Measurements from ENCODE around the gene ZBTB9. TPM values are rescaled to one million over a fixed set of nuclear protein-coding genes. Genes with fewer than 3 reads are reported as not detected.

Gene ZBTB9
- total RNA-seq, 1 experiment from 2014 or later, result 14.2 TPM

DNA sequence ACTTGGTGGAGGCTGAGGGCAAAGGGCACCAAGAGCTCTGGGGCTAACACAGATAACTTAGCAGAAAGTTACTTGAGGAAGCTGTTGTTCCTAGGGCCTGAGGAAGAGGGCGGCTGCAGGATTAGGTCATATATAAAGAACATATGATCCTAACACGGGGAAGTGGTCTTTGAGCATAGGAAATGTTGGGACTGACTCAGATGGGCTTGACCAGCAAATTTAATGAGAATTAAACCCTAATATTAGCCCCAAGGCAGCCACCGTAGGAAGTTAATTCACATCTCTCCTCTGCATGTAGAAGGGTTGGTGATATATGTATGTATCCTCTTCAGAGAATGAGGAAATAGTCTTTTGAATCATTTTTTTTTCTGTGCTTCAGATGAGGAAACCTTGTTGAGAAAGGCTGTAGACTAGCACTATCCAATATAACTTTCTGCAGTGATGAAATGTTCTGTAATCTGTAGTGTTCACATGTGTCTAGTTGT is 9.2 kb upstream of the ZBTB9 start:
- POLR2A ChIA-PET, result no interaction called here
- ATAC-seq (no peak), DNase-seq (ENCODE audit: low read depth, low spot score) (no peak)
- TF ChIP-seq FOSL1 (IDR thresholded peaks at IDR 0.05; ENCODE audit: low read depth), result no peak
- TF ChIP-seq SRF (IDR thresholded peaks at IDR 0.05; ENCODE audit: low read depth), result no peak
- no peaks in the 10 kb centered on the region for H3K79me2 ChIP-seq (ENCODE audit: insufficient read depth, low read length)
- no peak overlapping the region for H2AFZ ChIP-seq (ENCODE audit: low read depth, low read length, poor library complexity, severe bottlenecking)
- RAD21 ChIA-PET (ENCODE audit: low non-redundant PET in 1 of 2, low total read pairs in 2 of 2, uncharacterized antibody in 2 of 2, unreplicated experiment in 2 of 2), result no interaction called here
- no peaks in the 10 kb centered on the region for H3K27me3 ChIP-seq (ENCODE audit: insufficient read depth, low read length)
- CTCF ChIA-PET, result no interaction called here
- H4K20me1 ChIP-seq (ENCODE audit: insufficient read depth), result no peaks in the 10 kb centered on the region
- H3K4me1 ChIP-seq (ENCODE audit: control insufficient read depth in 1 of 2, insufficient read depth in 2 of 2, low read length in 2 of 2), result peaks cover 0 to 2% of the 10 kb centered on the region in 2 experiments; a peak in 2 of 4 replicates
- H3K4me2 ChIP-seq (ENCODE audit: low read length), result no peak overlapping the region
- no peaks in the 10 kb centered on the region for H3K9me3 ChIP-seq (ENCODE audit: control insufficient read depth in 1 of 2, insufficient read depth in 1 of 2, low read depth in 1 of 2, low read length in 2 of 2)
- no peak overlapping the region for H3K4me3 ChIP-seq (replicated peaks in 1 of 2; ENCODE audit: low read depth in 1 of 2, low read length in 2 of 2)
- intact Hi-C loops (cut with micrococcal nuclease), result no loop called here
- H3K27ac ChIP-seq (ENCODE audit: low read depth, low read length), result no peak overlapping the region
- no peaks in the 10 kb centered on the region; a peak in 1 of 4 replicates for H3K36me3 ChIP-seq (ENCODE audit: control insufficient read depth in 1 of 2, insufficient read depth in 2 of 2, low read length in 2 of 2)
- no TSS peak for BruUV-seq (replicated peaks)
- no peak overlapping the region for H3K9ac ChIP-seq (ENCODE audit: low read length)
- no peaks in the 10 kb centered on the region for H3K9me2 ChIP-seq (ENCODE audit: insufficient read depth)

DNA sequence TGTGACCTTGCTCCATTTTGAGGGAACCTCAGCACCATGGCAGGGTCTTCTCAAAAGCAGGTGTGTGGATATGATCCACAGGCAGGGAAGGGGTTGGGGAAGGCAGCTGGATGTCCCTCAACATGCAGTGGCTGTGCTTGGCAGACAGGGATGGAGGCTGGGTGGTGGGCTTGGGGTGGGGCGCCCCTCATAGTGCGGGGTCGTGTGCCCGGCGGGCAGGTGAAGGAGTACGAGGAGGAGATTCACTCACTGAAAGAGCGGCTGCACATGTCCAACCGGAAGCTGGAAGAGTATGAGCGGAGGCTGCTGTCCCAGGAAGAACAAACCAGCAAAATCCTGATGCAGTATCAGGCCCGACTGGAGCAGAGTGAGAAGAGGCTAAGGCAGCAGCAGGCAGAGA is 8.0 kb upstream of the ZBTB9 start:
- DNase-seq (ENCODE audit: low read depth, low spot score) (no peak), ATAC-seq (no peak)
- RAD21 ChIA-PET (ENCODE audit: low non-redundant PET in 1 of 2, low total read pairs in 2 of 2, uncharacterized antibody in 2 of 2, unreplicated experiment in 2 of 2), result no interaction called here
- CTCF ChIA-PET, result no interaction called here
- H3K4me2 ChIP-seq (ENCODE audit: low read length), result no peak overlapping the region
- H3K9me3 ChIP-seq (ENCODE audit: control insufficient read depth in 1 of 2, insufficient read depth in 1 of 2, low read depth in 1 of 2, low read length in 2 of 2), result no peaks in the 10 kb centered on the region
- no peaks in the 10 kb centered on the region for H3K4me1 ChIP-seq (ENCODE audit: control insufficient read depth in 1 of 2, insufficient read depth in 2 of 2, low read length in 2 of 2)
- no peak overlapping the region for H3K9ac ChIP-seq (ENCODE audit: low read length)
- no peak overlapping the region for H3K4me3 ChIP-seq (replicated peaks in 1 of 2; ENCODE audit: low read depth in 1 of 2, low read length in 2 of 2)
- H3K36me3 ChIP-seq (ENCODE audit: control insufficient read depth in 1 of 2, insufficient read depth in 2 of 2, low read length in 2 of 2), result no peaks in the 10 kb centered on the region; a peak in 1 of 4 replicates
- intact Hi-C loops (cut with micrococcal nuclease), result no loop called here
- no peak overlapping the region for H3K27ac ChIP-seq (ENCODE audit: low read depth, low read length)
- H3K27me3 ChIP-seq (ENCODE audit: insufficient read depth, low read length), result no peaks in the 10 kb centered on the region
- TF ChIP-seq, protein P1, sequence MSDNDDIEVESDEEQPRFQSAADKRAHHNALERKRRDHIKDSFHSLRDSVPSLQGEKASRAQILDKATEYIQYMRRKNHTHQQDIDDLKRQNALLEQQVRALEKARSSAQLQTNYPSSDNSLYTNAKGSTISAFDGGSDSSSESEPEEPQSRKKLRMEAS (IDR thresholded peaks at IDR 0.05), result no peak
- TF ChIP-seq POLR2AphosphoS5 (IDR thresholded peaks at IDR 0.05; ENCODE audit: low read depth, low read length), result no peak
- no peak for TF ChIP-seq YY1 (IDR thresholded peaks at IDR 0.05; ENCODE audit: extremely low read depth, insufficient replicate concordance, low read depth, low read length)
- TF ChIP-seq, protein P2, sequence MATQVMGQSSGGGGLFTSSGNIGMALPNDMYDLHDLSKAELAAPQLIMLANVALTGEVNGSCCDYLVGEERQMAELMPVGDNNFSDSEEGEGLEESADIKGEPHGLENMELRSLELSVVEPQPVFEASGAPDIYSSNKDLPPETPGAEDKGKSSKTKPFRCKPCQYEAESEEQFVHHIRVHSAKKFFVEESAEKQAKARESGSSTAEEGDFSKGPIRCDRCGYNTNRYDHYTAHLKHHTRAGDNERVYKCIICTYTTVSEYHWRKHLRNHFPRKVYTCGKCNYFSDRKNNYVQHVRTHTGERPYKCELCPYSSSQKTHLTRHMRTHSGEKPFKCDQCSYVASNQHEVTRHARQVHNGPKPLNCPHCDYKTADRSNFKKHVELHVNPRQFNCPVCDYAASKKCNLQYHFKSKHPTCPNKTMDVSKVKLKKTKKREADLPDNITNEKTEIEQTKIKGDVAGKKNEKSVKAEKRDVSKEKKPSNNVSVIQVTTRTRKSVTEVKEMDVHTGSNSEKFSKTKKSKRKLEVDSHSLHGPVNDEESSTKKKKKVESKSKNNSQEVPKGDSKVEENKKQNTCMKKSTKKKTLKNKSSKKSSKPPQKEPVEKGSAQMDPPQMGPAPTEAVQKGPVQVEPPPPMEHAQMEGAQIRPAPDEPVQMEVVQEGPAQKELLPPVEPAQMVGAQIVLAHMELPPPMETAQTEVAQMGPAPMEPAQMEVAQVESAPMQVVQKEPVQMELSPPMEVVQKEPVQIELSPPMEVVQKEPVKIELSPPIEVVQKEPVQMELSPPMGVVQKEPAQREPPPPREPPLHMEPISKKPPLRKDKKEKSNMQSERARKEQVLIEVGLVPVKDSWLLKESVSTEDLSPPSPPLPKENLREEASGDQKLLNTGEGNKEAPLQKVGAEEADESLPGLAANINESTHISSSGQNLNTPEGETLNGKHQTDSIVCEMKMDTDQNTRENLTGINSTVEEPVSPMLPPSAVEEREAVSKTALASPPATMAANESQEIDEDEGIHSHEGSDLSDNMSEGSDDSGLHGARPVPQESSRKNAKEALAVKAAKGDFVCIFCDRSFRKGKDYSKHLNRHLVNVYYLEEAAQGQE (IDR thresholded peaks at IDR 0.05; ENCODE audit: low read depth), result no peak
- TF ChIP-seq POLR2A (IDR thresholded peaks at IDR 0.05; ENCODE audit: borderline replicate concordance, extremely low read depth, insufficient read depth, insufficient read length), result no peak
- TF ChIP-seq ELF1 (IDR thresholded peaks at IDR 0.05; ENCODE audit: borderline replicate concordance, low read depth), result no peak
- no peak for TF ChIP-seq CEBPB (IDR thresholded peaks at IDR 0.05; ENCODE audit: low read depth)
- no peak for TF ChIP-seq EZH2 (IDR thresholded peaks at IDR 0.05)
- TF ChIP-seq, protein P3, sequence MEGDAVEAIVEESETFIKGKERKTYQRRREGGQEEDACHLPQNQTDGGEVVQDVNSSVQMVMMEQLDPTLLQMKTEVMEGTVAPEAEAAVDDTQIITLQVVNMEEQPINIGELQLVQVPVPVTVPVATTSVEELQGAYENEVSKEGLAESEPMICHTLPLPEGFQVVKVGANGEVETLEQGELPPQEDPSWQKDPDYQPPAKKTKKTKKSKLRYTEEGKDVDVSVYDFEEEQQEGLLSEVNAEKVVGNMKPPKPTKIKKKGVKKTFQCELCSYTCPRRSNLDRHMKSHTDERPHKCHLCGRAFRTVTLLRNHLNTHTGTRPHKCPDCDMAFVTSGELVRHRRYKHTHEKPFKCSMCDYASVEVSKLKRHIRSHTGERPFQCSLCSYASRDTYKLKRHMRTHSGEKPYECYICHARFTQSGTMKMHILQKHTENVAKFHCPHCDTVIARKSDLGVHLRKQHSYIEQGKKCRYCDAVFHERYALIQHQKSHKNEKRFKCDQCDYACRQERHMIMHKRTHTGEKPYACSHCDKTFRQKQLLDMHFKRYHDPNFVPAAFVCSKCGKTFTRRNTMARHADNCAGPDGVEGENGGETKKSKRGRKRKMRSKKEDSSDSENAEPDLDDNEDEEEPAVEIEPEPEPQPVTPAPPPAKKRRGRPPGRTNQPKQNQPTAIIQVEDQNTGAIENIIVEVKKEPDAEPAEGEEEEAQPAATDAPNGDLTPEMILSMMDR (IDR thresholded peaks at IDR 0.05 in 2 of 3, conservative IDR thresholded peaks at IDR 0.05 in 1 of 3; ENCODE audit: borderline replicate concordance in 1 of 3, insufficient read depth in 1 of 3, low read depth in 2 of 3, low read length in 2 of 3), result no peak
- TF ChIP-seq SP1 (IDR thresholded peaks at IDR 0.05; ENCODE audit: low read depth), result no peak
- no TSS peak for BruUV-seq (replicated peaks)
- H2AFZ ChIP-seq (ENCODE audit: low read depth, low read length, poor library complexity, severe bottlenecking), result no peak overlapping the region
- H3K9me2 ChIP-seq (ENCODE audit: insufficient read depth), result no peaks in the 10 kb centered on the region
- H4K20me1 ChIP-seq (ENCODE audit: insufficient read depth), result no peaks in the 10 kb centered on the region
- POLR2A ChIA-PET, result no interaction called here
- no peaks in the 10 kb centered on the region for H3K79me2 ChIP-seq (ENCODE audit: insufficient read depth, low read length)

Measured in HCT116 (cell line).